Stimulated activated CD8-positive, alpha-beta memory T cell treated with anti-CD3 and anti-CD28 coated beads, Interleukin-15, amount 100 ng/mL, for 4 hours (primary cell): Measurements from ENCODE around the gene ZNF284.

ENCODE experiments used
- DNase-seq, 2 donors: peaks; one replicate each; pipeline ENCODE4 v3.0.0-alpha.2; 2020; ENCODE audit warnings: low read depth in 2 of 2

The ZNF284 gene

GRCh38 chr19:44071824-44072542, at the start of gene ZNF284:
Gene ZNF284 (plus strand): TSS chr19:44072159. CDS start chr19:44076390, 4,231 bp downstream.
- DNase-seq = peak; percentile 71 to 74

- no peak for DNase-seq
Observed at GRCh38 chr19:44024900-44025216, 47.1 kb upstream of the ZNF284 start.

GRCh38 chr19:44025217-44025936, 46.6 kb upstream of the ZNF284 start, which contains the start of gene ZNF222:
Gene ZNF222 (plus strand): TSS chr19:44025379. CDS start chr19:44025437, 58 bp downstream.
- DNase-seq = peak; percentile 56 to 62

- DNase-seq = no peak
Observed at GRCh38 chr19:44026622-44027021, 45.3 kb upstream of the ZNF284 start.

GRCh38 chr19:44032001-44032610, 39.9 kb upstream of the ZNF284 start:
- DNase-seq = no peak

- DNase-seq = no peak
Observed at GRCh38 chr19:44042147-44042546, 29.8 kb upstream of the ZNF284 start.

GRCh38 chr19:44050740-44051649, 21.0 kb upstream of the ZNF284 start:
- DNase-seq = no peak

GRCh38 chr19:44051650-44052402, 20.1 kb upstream of the ZNF284 start, which contains the start of gene ZNF223:
Gene ZNF223 (plus strand): TSS chr19:44052036. CDS start chr19:44055177, 3,141 bp downstream.
- peak; percentile 26 to 46 for DNase-seq

- no peak for DNase-seq
Observed at GRCh38 chr19:44055870-44056269, 16.1 kb upstream of the ZNF284 start.

GRCh38 chr19:44059229-44059628, 12.7 kb upstream of the ZNF284 start:
- no peak for DNase-seq

GRCh38 chr19:44061038-44061437, 10.9 kb upstream of the ZNF284 start:
- DNase-seq = no peak

- DNase-seq = no peak
Observed at GRCh38 chr19:44066305-44066704, 5.7 kb upstream of the ZNF284 start.

GRCh38 chr19:44069415-44069814, 2.5 kb upstream of the ZNF284 start:
- DNase-seq = no peak

- DNase-seq = no peak
Observed at GRCh38 chr19:44072543-44073401, 813 bp downstream of the ZNF284 start.

GRCh38 chr19:44076325-44076724, 4.4 kb downstream of the ZNF284 start:
- DNase-seq = no peak

- DNase-seq = no peak
Observed at GRCh38 chr19:44092108-44092507, 20.1 kb downstream of the ZNF284 start.

- DNase-seq = peak; percentile 69 to 76
Observed at GRCh38 chr19:44093931-44094765, 22.2 kb downstream of the ZNF284 start, which contains the start of gene ZNF224. Gene ZNF224 (plus strand): TSS chr19:44094361. CDS start chr19:44097874, 3,513 bp downstream.

GRCh38 chr19:44107751-44108150, 35.8 kb downstream of the ZNF284 start:
- DNase-seq = no peak

GRCh38 chr19:44109458-44109857, 37.5 kb downstream of the ZNF284 start:
- no peak for DNase-seq
